PC-3 (cell line): Measurements from ENCODE around the gene CFL2. TPM values are rescaled to one million over a fixed set of nuclear protein-coding genes. Genes with fewer than 3 reads are reported as not detected.

Source experiments
- ATAC-seq: fragments of 200-7000 bp; cut with Tn5 transposase; 2 replicates; pipeline ENCODE4 v1.9.1; 2020; ENCODE audit warnings: mild to moderate bottlenecking, moderate library complexity
- BruUV-seq: library from RNA; stranded (reverse); fragments of 400-500 nt; replicated peaks from 2 replicates; lab custom pipeline; 2021; lab: Mats Ljungman, UMichigan
- CTCF ChIA-PET: fragments of 300-600 bp; sonication (Branson Sonifier 250); formaldehyde crosslinking; loops from one replicate; lab custom pipeline; 2022; ENCODE audit warnings: antibody characterized with exemption; lab: Charles Lee
- POLR2A ChIA-PET: fragments of 300-600 bp; sonication (Branson Sonifier 250); formaldehyde crosslinking; loops from one replicate; lab custom pipeline; 2022; ENCODE audit warnings: antibody characterized with exemption; ENCODE audit not compliant: unreplicated experiment; lab: Charles Lee
- DNase-seq: peaks from one replicate; pipeline ENCODE4 v3.0.0-alpha.2; 2015
- H2AFZ ChIP-seq: fragments of 300-600 bp; sonication (generic); 2 replicates; pipeline ENCODE4 v1.6.0; 2016; ENCODE audit warnings: antibody characterized with exemption, low read length
- H3F3A ChIP-seq: fragments of 300-600 bp; sonication (generic); one replicate; pipeline ENCODE4 v1.6.0; 2017; ENCODE audit warnings: antibody characterized with exemption, low read length, control low read depth, mild to moderate bottlenecking; ENCODE audit not compliant: unreplicated experiment
- H3K27ac ChIP-seq: fragments of 300-600 bp; sonication (generic); 2 replicates; pipeline ENCODE4 v1.5.1; 2016; ENCODE audit warnings: mild to moderate bottlenecking, low read length
- H3K27me3 ChIP-seq: fragments of 300-600 bp; sonication (generic); 2 replicates; pipeline ENCODE4 v1.6.1; 2016; ENCODE audit warnings: low read length, mixed read lengths
- H3K36me3 ChIP-seq: fragments of 300-600 bp; sonication (generic); 2 replicates; pipeline ENCODE4 v1.6.1; 2016; ENCODE audit warnings: low read depth, mixed run types, low read length, mixed read lengths
- H3K4me1 ChIP-seq: fragments of 300-600 bp; sonication (generic); 2 replicates; pipeline ENCODE4 v1.5.1; 2016; ENCODE audit warnings: low read length; ENCODE audit not compliant: insufficient read depth
- H3K4me2 ChIP-seq: fragments of 300-600 bp; sonication (generic); 2 replicates; pipeline ENCODE4 v1.6.0; 2016; ENCODE audit warnings: low read length
- H3K4me3 ChIP-seq: fragments of 300-600 bp; sonication (generic); 2 replicates; pipeline ENCODE4 v1.5.1; 2016; ENCODE audit warnings: mild to moderate bottlenecking, low read length, mixed read lengths
- H3K79me2 ChIP-seq: fragments of 300-600 bp; sonication (generic); 2 replicates; pipeline ENCODE4 v1.6.1; 2017; ENCODE audit warnings: low read length, mixed read lengths
- H3K9ac ChIP-seq: fragments of 300-600 bp; sonication (generic); 2 replicates; pipeline ENCODE4 v1.6.0; 2016; ENCODE audit warnings: mild to moderate bottlenecking, low read length
- H3K9me2 ChIP-seq: fragments of 300-600 bp; sonication (generic); replicated peaks from 2 replicates; pipeline ENCODE4 v1.6.1; 2016; ENCODE audit warnings: mixed run types, low read length, mixed read lengths
- H3K9me3 ChIP-seq: fragments of 300-600 bp; sonication (generic); 2 replicates; pipeline ENCODE4 v1.6.1; 2016; ENCODE audit warnings: low read length, mixed read lengths
- H4K20me1 ChIP-seq: fragments of 300-600 bp; sonication (generic); 2 replicates; pipeline ENCODE4 v1.6.1; 2016; ENCODE audit warnings: low read length, mixed read lengths
- CTCF ChIP-seq: fragments of 300-600 bp; sonication (generic); conservative IDR thresholded peaks from 2 replicates; pipeline ENCODE4 v1.5.1; 2017; ENCODE audit warnings: antibody characterized with exemption, low read depth, mild to moderate bottlenecking, low read length
- EZH2 ChIP-seq: fragments of 300-600 bp; sonication (generic); IDR thresholded peaks from one replicate; pipeline ENCODE4 v1.6.1; 2017; ENCODE audit warnings: antibody characterized with exemption, mild to moderate bottlenecking, low read length; ENCODE audit not compliant: unreplicated experiment
- EZH2phosphoT487 ChIP-seq: fragments of 300-600 bp; sonication (generic); IDR thresholded peaks from 2 replicates; pipeline ENCODE4 v1.6.1; 2018; ENCODE audit warnings: mild to moderate bottlenecking, antibody characterized with exemption, low read length, borderline replicate concordance
- intact Hi-C: fragments of 100-400 bp; cut with micrococcal nuclease; formaldehyde crosslinking; loops from 2 replicates; pipeline ENCODE4 v1.9.0; 2023
- total RNA-seq: library from RNA; depleted of rRNA; stranded (reverse); fragments of >200 nt; gene quantifications from 2 replicates; pipeline ENCODE4 v1.2.3, GENCODE V29; 2014

The CFL2 gene
- total RNA-seq, 1 experiment from 2014 or later, result 88.4 TPM

GRCh38 chr14:34718750-34719304 lies 4.4 kb upstream of the CFL2 start:
- intact Hi-C loops, result no loop called here
- BruUV-seq, result no TSS peak
- H2AFZ ChIP-seq, result no peak overlapping the region
- ATAC-seq (no peak), DNase-seq (no peak)
- H3K36me3 ChIP-seq, result no peaks in the 10 kb centered on the region
- no peaks in the 10 kb centered on the region for H3F3A ChIP-seq
- H3K27me3 ChIP-seq, result no peaks in the 10 kb centered on the region
- H3K4me3 ChIP-seq, result no peak overlapping the region
- peaks cover 2% of the 10 kb centered on the region for H3K79me2 ChIP-seq
- no peaks in the 10 kb centered on the region for H4K20me1 ChIP-seq
- no peak overlapping the region for H3K9ac ChIP-seq
- CTCF ChIA-PET, result no interaction called here
- no peak for TF ChIP-seq CTCF
- no peak for TF ChIP-seq EZH2
- no peak for TF ChIP-seq EZH2phosphoT487
- no peak overlapping the region for H3K4me2 ChIP-seq
- no peaks in the 10 kb centered on the region for H3K9me3 ChIP-seq
- POLR2A ChIA-PET, result no interaction called here
- peaks cover 10% of the 10 kb centered on the region; the same call in 1 of the 2 replicates for H3K4me1 ChIP-seq
- H3K27ac ChIP-seq, result no peak overlapping the region
- H3K9me2 ChIP-seq, result no peaks in the 10 kb centered on the region

GRCh38 chr14:34715127-34715863 lies 902 bp upstream of the CFL2 start:
- no peak for ATAC-seq
- H3K9me2 ChIP-seq, result no peaks in the 10 kb centered on the region
- H4K20me1 ChIP-seq, result peaks cover 5% of the 10 kb centered on the region; the same call in 1 of the 2 replicates
- TF ChIP-seq EZH2phosphoT487, result no peak
- TF ChIP-seq CTCF, result no peak
- no peak for TF ChIP-seq EZH2
- H3K79me2 ChIP-seq, result peaks cover 36% of the 10 kb centered on the region
- peak overlapping the region; percentile 84 for H3K9ac ChIP-seq
- ChIA-PET CTCF (interaction anchor here (0.7 kb wide), 1 partner anchor 9 kb away, joined by 3 read pairs; no protein-coding TSS in a partner anchor), POLR2A (interaction anchor here (2.2 kb wide), 1 partner anchor 16 kb away, joined by 17 read pairs; no protein-coding TSS in a partner anchor)
- H3K27me3 ChIP-seq, result no peaks in the 10 kb centered on the region
- H2AFZ ChIP-seq, result peak overlapping the region; percentile 84
- peaks cover 33% of the 10 kb centered on the region for H3K4me1 ChIP-seq
- H3K9me3 ChIP-seq, result no peaks in the 10 kb centered on the region
- peak overlapping the region; percentile 89 for H3K4me3 ChIP-seq
- no peak overlapping the region for H3K27ac ChIP-seq
- H3K4me2 ChIP-seq, result peak overlapping the region; percentile 78
- H3F3A ChIP-seq, result no peaks in the 10 kb centered on the region
- BruUV-seq, result TSS peak; percentile 67
- intact Hi-C loops, result no loop called here
- peaks cover 8% of the 10 kb centered on the region; the same call in 1 of the 2 replicates for H3K36me3 ChIP-seq
- no peak for DNase-seq
